GM12801 (cell line): Measurements from ENCODE around the gene EPHB1.

ENCODE experiments used
- TF ChIP-seq, protein P1 (sequence below): IDR thresholded peaks from one replicate; pipeline ENCODE4 v1.5.1; 2011; ENCODE audit warnings: control low read depth; ENCODE audit not compliant: insufficient read length; ENCODE audit errors: extremely low read depth

The EPHB1 gene

DNA sequence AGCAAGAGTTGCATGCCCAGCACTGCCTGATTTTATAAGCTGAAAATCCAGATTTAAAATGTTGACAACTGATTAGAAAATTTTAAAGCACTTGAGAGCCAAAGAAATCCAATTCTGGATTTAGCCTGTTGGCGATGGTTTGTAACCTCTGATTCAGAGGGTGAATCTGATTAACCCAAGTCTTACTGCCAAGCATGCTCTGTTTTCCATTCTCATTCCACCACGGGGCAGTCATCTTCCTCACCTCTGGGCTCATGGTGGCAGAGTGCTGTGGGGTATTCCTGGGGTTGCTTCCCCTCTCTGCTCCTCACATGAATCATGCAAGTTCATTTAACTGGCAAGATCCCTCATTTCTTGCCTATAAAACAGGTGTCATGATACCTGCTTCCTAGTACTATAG lies 342.2 kb downstream of the EPHB1 start:
- TF ChIP-seq, protein P1, sequence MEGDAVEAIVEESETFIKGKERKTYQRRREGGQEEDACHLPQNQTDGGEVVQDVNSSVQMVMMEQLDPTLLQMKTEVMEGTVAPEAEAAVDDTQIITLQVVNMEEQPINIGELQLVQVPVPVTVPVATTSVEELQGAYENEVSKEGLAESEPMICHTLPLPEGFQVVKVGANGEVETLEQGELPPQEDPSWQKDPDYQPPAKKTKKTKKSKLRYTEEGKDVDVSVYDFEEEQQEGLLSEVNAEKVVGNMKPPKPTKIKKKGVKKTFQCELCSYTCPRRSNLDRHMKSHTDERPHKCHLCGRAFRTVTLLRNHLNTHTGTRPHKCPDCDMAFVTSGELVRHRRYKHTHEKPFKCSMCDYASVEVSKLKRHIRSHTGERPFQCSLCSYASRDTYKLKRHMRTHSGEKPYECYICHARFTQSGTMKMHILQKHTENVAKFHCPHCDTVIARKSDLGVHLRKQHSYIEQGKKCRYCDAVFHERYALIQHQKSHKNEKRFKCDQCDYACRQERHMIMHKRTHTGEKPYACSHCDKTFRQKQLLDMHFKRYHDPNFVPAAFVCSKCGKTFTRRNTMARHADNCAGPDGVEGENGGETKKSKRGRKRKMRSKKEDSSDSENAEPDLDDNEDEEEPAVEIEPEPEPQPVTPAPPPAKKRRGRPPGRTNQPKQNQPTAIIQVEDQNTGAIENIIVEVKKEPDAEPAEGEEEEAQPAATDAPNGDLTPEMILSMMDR: no peak

- TF ChIP-seq, protein P1: no peak
These were observed 343.7 kb downstream of the EPHB1 start for GRCh38 chr3:135138776-135139175.

DNA sequence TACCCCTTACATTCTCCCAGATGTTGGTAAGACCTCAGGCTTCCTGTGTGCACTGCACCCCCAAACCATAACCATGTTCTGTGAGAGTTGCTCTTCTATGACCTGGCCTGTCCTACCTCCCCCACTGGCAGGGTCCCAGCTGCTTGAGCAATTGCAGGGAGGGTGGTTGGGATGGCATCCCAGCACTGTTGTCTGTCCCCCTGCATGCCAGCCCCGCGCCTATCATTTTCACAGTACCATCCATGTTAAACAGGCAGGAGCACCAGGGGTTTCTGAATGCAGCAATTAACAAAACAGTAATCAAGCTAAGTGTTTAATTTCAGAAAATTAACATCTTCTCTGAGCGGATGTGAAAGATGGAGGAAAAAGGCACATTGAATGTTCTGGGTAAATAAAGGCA lies 345.5 kb downstream of the EPHB1 start:
- TF ChIP-seq, protein P1: no peak

- TF ChIP-seq, protein P1: no peak
These were observed 346.1 kb downstream of the EPHB1 start for GRCh38 chr3:135141160-135141559.

- TF ChIP-seq, protein P1: no peak
These were observed 346.6 kb downstream of the EPHB1 start for GRCh38 chr3:135141672-135142071.

- TF ChIP-seq, protein P1: no peak
These were observed 347.5 kb downstream of the EPHB1 start for GRCh38 chr3:135142530-135142929.

DNA sequence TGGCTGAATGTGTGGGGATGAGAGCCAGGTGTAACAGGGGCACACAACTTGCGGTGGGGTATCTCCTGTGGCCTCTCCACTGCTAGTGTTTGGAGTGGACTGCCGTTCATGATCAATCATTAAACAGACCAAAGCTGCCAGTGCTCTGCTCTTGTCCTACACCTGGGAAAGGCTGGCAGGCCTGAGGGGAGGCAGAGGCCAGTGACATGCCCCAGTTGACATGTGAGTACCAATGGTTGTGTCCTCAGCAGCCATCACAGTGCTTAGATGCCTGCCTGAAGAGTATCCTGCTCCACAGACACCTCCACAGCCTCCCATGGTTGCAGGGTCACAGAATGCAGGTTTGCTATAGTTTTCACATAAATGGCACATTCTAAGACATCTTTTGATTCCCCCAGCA lies 348.4 kb downstream of the EPHB1 start:
- TF ChIP-seq, protein P1: no peak

- TF ChIP-seq, protein P1: no peak
These were observed 350.5 kb downstream of the EPHB1 start for GRCh38 chr3:135145581-135145980.
